Inferior parietal cortex (tissue), 1 donor: ENCODE data around the gene ENTPD6.
"Not testable (repeated sequence)": the region's sequence is repeated elsewhere in the genome, so short reads cannot be mapped to it uniquely, and the experiment has no call there.

Experiments used
- DNase-seq: peaks from one replicate; pipeline ENCODE4 v3.0.0-alpha.2; 2016; ENCODE audit errors: extremely low spot score

The ENTPD6 gene

GRCh38 chr20:25195014-25195961 lies at the start of gene ENTPD6:
TSS of gene ENTPD6 (plus strand) at chr20:25195712. CDS start at chr20:25206537, 10,825 bp downstream.
- peak; percentile 94 for DNase-seq

- DNase-seq, result no peak
These were observed 48.5 kb upstream of the ENTPD6 start for GRCh38 chr20:25146976-25147375.

GRCh38 chr20:25147716-25148115 lies 47.8 kb upstream of the ENTPD6 start:
- no peak for DNase-seq

- DNase-seq, result peak; percentile 25
These were observed 47.1 kb upstream of the ENTPD6 start for GRCh38 chr20:25148181-25148981.

GRCh38 chr20:25148982-25149846 lies 46.3 kb upstream of the ENTPD6 start:
- no peak for DNase-seq

- no peak for DNase-seq
These were observed 45.5 kb upstream of the ENTPD6 start for GRCh38 chr20:25150016-25150415.

- no peak for DNase-seq
These were observed 37.5 kb upstream of the ENTPD6 start for GRCh38 chr20:25158043-25158442.

- DNase-seq, result no peak
These were observed 35.0 kb upstream of the ENTPD6 start for GRCh38 chr20:25160467-25160866.

GRCh38 chr20:25160897-25161296 lies 34.6 kb upstream of the ENTPD6 start:
- no peak for DNase-seq

- no peak for DNase-seq
These were observed 30.4 kb upstream of the ENTPD6 start for GRCh38 chr20:25165128-25165527.

- DNase-seq, result not testable (repeated sequence)
These were observed 29.3 kb upstream of the ENTPD6 start for GRCh38 chr20:25166105-25166782.

- DNase-seq, result no peak
These were observed 22.2 kb upstream of the ENTPD6 start for GRCh38 chr20:25173321-25173720.

- no peak for DNase-seq
These were observed 21.6 kb upstream of the ENTPD6 start for GRCh38 chr20:25173886-25174308.

GRCh38 chr20:25176184-25176583 lies 19.3 kb upstream of the ENTPD6 start:
- DNase-seq, result no peak

GRCh38 chr20:25177890-25178321 lies 17.6 kb upstream of the ENTPD6 start:
- no peak for DNase-seq

- peak; percentile 66 for DNase-seq
These were observed 16.7 kb upstream of the ENTPD6 start for GRCh38 chr20:25178563-25179438.

GRCh38 chr20:25179439-25180089 lies 15.9 kb upstream of the ENTPD6 start:
- DNase-seq, result no peak

GRCh38 chr20:25184391-25184790 lies 11.1 kb upstream of the ENTPD6 start:
- not testable (repeated sequence) for DNase-seq

- DNase-seq, result no peak
These were observed 8.3 kb upstream of the ENTPD6 start for GRCh38 chr20:25187220-25187619.
